Activated T-cell treated with anti-CD3 and anti-CD28 coated beads, Interleukin-2, amount 50 U/mL, for 72 hours (primary cell): ENCODE data around the gene TAF7L. TPM values are rescaled to one million over a fixed set of nuclear protein-coding genes. Genes with fewer than 3 reads are reported as not detected.
"Not testable (repeated sequence)": the region's sequence is repeated elsewhere in the genome, so short reads cannot be mapped to it uniquely, and the experiment has no call there.

Experiments
- ATAC-seq, 2 donors: fragments of 150-1000 bp; cut with Tn5 transposase; replicated peaks in 1 of 2; 2 replicates each; pipeline ENCODE4 v1.10.0; 2021; ENCODE audit warnings: moderate library complexity in 2 of 2, mild to moderate bottlenecking in 1 of 2
- DNase-seq, 2 donors: peaks; one replicate each; pipeline ENCODE4 v3.0.0; 2021 to 2022; ENCODE audit warnings: mixed read lengths in 1 of 2
- H3K27ac Mint-ChIP-seq: one replicate; pipeline ENCODE4 v1.8.0; 2022; ENCODE audit warnings: mild to moderate bottlenecking, moderate library complexity, mixed read lengths
- H3K27me3 Mint-ChIP-seq: one replicate; pipeline ENCODE4 v1.8.0; 2022; ENCODE audit warnings: low read depth, mixed read lengths
- H3K36me3 Mint-ChIP-seq, 2 donors: one replicate each; pipeline ENCODE4 v1.8.0; 2022; ENCODE audit warnings: mixed read lengths in 2 of 2, mild to moderate bottlenecking in 1 of 2; ENCODE audit not compliant: insufficient read depth in 2 of 2
- H3K4me1 Mint-ChIP-seq: one replicate; pipeline ENCODE4 v1.8.0; 2022; ENCODE audit warnings: low read depth, mixed read lengths
- H3K4me3 Mint-ChIP-seq, 2 donors: one replicate each; pipeline ENCODE4 v1.8.0; 2022; ENCODE audit warnings: mild to moderate bottlenecking in 2 of 2, mixed read lengths in 2 of 2, moderate library complexity in 2 of 2
- H3K9me3 Mint-ChIP-seq, 2 donors: one replicate each; pipeline ENCODE4 v1.8.0; 2022; ENCODE audit warnings: mixed read lengths in 2 of 2
- total RNA-seq, 2 donors: library from RNA; stranded (reverse); gene quantifications; one replicate each; pipeline ENCODE4 v1.2.3, GENCODE V29; 2022

TAF7L gene, protein sequence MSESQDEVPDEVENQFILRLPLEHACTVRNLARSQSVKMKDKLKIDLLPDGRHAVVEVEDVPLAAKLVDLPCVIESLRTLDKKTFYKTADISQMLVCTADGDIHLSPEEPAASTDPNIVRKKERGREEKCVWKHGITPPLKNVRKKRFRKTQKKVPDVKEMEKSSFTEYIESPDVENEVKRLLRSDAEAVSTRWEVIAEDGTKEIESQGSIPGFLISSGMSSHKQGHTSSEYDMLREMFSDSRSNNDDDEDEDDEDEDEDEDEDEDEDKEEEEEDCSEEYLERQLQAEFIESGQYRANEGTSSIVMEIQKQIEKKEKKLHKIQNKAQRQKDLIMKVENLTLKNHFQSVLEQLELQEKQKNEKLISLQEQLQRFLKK
- not detected for total RNA-seq

DNA sequence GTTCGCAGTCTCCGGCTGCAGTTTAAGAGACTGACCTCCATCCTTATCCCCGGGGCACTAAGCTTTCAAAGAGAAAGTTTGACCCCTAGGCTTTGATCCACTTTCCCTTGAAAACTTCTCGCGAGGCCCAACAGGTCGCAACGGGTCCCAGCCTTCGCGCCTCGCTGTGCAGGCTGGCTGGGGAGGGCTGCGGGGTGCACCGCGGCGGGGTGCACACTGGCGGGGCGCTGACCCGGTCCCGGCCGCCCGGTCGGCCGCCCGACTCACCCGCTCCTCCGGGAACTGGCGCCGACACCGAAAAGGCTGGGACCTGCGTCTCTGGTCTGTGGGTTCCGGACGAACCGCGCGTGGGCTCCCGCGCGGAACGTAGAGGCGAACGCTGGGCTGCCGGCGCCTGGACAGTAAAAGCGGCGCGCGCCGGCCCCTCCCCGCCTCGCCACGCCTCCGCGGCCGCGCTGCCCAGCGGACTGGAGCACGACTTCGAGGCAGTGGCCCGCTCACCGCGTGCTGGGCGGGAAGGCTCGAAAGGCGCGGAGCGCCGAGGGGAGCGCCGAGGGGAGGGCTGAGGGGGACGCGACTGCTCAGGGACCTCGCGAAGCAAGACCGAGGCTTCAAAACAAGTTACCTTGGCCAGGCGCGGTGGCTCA, at the start of gene TAF7L:
Gene TAF7L, minus strand, starts transcription at position 378 of the 647 bp plus-strand sequence. CDS start 3,791 bp downstream, outside the sequence.
- H3K4me3 Mint-ChIP-seq, result no peak within 1 kb of the TSS
- no peak for ATAC-seq

DNA sequence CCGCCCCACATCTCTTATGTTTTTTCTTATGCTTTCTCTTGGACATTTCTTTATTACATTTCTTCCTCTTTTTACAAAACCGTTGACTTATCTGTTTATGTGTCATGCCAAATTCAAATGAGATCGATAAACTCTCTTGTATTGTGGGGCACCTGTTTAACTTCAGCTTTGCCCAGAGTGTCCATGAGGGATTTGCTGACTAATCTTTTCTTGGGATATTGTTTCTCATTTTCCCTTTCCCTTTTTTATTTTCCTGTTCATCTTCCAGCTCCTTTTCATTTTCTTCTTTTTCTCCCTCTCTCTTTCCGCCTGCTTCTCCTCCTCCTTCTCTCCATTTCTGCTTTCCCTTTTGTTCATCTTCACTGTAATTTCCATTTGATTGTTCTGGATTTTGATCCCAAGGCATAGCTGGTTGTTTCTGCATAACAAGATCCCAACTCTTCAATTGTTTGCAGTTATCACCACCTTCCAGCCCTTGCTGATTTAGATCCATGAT, 46.7 kb upstream of the TAF7L start:
- Mint-ChIP-seq H3K4me1 (no peaks in the 10 kb centered on the region), H3K27me3 (no peaks in the 10 kb centered on the region), H3K27ac (no peak overlapping the region), H3K4me3 (no peak overlapping the region), H3K9me3 (no peaks in the 10 kb centered on the region), H3K36me3 (no peaks in the 10 kb centered on the region)
- DNase-seq (no peak), ATAC-seq (no peak)

More for the DNA sequence above, at the start of gene TAF7L:
- H3K4me1 Mint-ChIP-seq, result no peaks in the 10 kb centered on the region
- H3K27ac Mint-ChIP-seq, result no peak within 1 kb of the TSS
- DNase-seq, result no peak
- no peaks in the 10 kb centered on the region for H3K9me3 Mint-ChIP-seq
- H3K27me3 Mint-ChIP-seq, result peaks cover 16% of the 10 kb centered on the region
- H3K36me3 Mint-ChIP-seq, result no peaks in the 10 kb centered on the region

DNA sequence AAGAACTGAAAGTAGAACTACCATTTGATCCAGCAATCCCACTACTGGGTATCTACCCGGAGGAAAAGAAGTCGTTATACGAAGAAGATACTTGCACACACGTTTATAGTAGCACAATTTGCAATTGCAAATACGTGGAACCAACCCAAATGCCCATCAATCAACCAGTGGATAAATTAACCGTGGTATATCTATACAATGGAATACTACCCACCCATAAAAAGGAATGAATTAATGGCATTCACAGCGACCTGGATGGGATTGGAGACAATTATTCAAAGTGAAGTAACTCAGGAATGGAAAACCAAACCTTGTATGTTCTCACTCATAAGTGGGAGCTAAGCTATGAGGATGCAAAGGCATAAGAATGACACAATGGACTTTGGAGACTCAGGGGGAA, 43.2 kb upstream of the TAF7L start:
- DNase-seq, H3K27me3 Mint-ChIP-seq, H3K4me1 Mint-ChIP-seq, H3K36me3 Mint-ChIP-seq, H3K27ac Mint-ChIP-seq, H3K4me3 Mint-ChIP-seq, H3K9me3 Mint-ChIP-seq, ATAC-seq: not testable (repeated sequence)

DNA sequence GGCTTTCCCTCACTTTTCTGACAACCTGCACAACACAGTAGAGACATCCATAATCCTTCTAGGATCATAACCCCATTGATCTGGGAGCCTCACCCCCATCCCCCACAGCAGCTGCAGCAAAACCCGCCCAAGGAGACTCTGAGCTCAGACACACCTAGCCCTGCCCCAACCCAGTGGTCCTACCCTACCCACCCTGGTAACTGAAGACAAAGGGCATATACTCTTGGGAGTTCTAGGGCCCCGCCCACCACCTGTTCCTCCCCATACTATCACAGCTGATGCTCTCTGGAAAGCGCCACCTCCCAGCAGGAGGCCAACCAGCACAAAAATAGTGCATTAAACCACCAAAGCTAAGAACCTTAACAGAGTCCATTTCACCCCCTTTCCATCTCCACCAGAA, 35.5 kb upstream of the TAF7L start:
- not testable (repeated sequence) for ATAC-seq, H3K4me1 Mint-ChIP-seq, H3K4me3 Mint-ChIP-seq, DNase-seq, H3K9me3 Mint-ChIP-seq, H3K27ac Mint-ChIP-seq, H3K36me3 Mint-ChIP-seq
- peaks cover 20% of the 10 kb centered on the region for H3K27me3 Mint-ChIP-seq

DNA sequence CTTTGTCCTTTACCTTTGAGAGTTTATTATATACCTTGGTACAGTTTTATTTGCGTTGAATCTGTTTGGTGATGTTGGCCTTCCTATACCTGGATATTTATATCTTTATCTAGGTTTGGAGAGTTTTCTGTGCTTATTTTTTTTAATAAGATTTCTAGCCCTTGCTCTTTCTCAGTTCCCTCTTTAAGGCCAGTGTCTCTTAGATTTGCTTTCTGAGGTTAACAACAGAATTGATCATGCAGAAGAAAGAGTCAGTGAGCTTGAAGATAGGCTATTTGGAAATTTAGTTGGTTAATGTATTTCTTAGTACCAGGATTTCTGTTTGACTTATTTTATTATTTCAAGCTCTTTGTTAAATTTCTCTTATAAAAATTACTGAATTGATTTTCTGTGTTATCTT, 12.7 kb upstream of the TAF7L start:
- Mint-ChIP-seq H3K36me3 (no peaks in the 10 kb centered on the region), H3K4me3 (no peak overlapping the region), H3K4me1 (no peaks in the 10 kb centered on the region), H3K27ac (no peak overlapping the region), H3K9me3 (no peaks in the 10 kb centered on the region), H3K27me3 (peaks cover 17% of the 10 kb centered on the region)
- ATAC-seq, result no peak
- no peak for DNase-seq

DNA sequence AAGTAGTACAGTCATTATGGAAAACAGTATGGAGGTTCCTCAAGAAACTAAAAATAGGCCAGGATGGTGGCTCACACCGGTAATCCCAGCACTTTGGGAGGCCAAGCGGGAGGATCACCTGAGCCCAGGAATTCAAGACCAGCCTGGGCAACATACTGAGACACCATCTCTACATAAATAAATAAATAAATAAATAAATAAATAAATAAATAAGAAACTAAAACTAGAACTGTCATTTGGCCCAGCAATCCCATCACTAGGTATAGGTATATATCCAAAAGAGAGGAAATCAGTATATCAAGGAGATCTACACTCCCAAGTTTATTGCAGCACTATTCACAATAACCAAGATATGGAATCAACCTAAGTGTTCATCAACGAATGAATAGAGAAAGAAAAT, 4.5 kb upstream of the TAF7L start:
- not testable (repeated sequence) for H3K9me3 Mint-ChIP-seq, H3K27ac Mint-ChIP-seq
- H3K27me3 Mint-ChIP-seq, result peaks cover 16% of the 10 kb centered on the region

DNA sequence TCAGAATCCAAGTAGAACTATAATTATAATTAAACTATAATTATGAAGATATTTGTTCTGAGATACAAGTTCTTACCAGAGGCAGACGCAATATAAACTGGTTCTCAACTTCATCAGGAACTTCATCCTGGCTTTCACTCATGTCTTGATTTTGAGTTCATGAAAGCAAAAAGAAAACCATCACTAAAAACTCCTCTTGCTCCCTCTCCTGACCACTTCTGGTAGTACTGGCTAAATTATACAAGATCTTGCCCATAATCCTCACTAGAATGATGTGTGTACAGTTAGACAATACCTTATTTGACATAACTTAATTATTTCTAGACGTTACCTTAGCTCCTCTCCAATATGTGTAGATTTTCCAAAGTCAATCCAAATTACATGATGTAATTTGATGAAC, 3.7 kb downstream of the TAF7L start:
- Mint-ChIP-seq H3K4me1 (no peaks in the 10 kb centered on the region), H3K36me3 (no peaks in the 10 kb centered on the region), H3K27ac (no peak overlapping the region), H3K27me3 (peaks cover 17% of the 10 kb centered on the region), H3K4me3 (no peak overlapping the region), H3K9me3 (no peaks in the 10 kb centered on the region)
- peak; percentile 1 to 16 for DNase-seq
- ATAC-seq, result peak in 1 of 2 donors; percentile 45

More for the DNA sequence above, 4.5 kb upstream of the TAF7L start:
- ATAC-seq, H3K4me3 Mint-ChIP-seq, DNase-seq, H3K4me1 Mint-ChIP-seq, H3K36me3 Mint-ChIP-seq: not testable (repeated sequence)

DNA sequence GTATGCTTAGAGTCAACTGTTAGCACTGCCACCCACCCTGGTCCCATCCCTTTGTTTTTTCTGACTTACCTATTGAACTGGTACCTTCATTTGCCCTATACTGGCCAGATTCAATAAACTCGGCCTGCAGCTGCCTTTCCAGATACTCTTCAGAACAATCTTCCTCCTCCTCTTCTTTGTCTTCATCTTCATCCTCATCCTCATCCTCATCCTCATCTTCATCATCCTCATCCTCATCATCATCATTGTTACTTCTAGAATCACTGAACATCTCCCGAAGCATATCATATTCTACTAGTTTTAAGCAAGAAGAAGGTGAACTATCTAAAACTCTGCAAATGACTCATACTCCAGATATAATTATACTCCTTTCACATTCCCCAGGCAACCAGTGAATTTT, 14.9 kb downstream of the TAF7L start:
- Mint-ChIP-seq H3K4me3 (no peak overlapping the region), H3K27ac (no peak overlapping the region), H3K9me3 (no peaks in the 10 kb centered on the region), H3K36me3 (no peaks in the 10 kb centered on the region), H3K4me1 (no peaks in the 10 kb centered on the region), H3K27me3 (peaks cover 13% of the 10 kb centered on the region)
- DNase-seq (no peak), ATAC-seq (no peak)

DNA sequence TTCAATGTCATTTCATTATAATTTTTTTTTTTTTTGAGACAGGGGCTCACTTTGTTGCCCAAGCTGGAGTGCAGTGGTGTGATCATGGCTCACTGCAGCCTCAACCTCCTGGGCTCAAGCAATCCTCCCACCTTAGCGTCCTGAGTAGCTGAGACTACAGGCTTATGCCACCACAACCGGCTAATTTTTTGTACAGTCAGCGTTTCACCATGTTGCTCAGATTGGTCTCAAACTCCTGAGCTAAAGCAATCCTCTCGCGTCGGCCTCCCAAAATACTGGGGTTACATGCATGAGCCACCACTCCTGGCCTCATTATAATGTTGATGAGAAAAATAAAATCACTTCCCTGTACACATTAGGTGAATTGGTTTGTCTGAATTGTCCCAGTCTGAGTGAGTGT, 16.9 kb downstream of the TAF7L start:
- H3K4me3 Mint-ChIP-seq, result no peak overlapping the region

DNA sequence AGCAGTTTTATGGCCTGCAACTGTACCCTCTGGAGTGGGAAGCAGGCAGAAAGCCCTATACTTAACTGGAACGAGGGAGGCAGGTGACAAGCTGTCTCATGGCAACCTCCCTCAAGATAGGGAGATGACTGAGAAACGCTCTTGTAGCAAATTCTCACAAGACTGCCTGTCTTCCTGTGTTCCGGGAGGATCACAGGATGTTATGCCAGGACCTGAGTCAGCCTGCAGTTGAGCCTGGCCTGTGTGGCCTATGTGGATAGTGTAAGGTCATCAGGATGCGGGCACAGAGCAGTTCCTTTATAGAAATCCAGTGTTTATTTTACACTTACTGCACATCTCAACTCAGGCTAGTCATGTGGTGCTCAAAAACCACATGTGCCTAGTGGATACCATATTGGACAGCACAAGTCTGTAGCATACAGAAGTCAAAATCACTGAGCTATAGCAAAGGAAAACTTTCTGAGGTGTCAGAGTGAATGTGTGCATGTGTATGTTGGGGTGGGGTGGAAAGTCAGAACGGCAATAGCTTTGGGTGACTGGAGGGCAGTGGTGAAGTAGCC, 25.2 kb downstream of the TAF7L start:
- ATAC-seq (no peak), DNase-seq (no peak)
- Mint-ChIP-seq H3K27ac (no peak overlapping the region), H3K27me3 (peaks cover 22% of the 10 kb centered on the region), H3K4me1 (no peaks in the 10 kb centered on the region), H3K36me3 (no peaks in the 10 kb centered on the region), H3K9me3 (no peaks in the 10 kb centered on the region), H3K4me3 (no peak overlapping the region)

More for the DNA sequence above, 16.9 kb downstream of the TAF7L start:
- H3K27me3 Mint-ChIP-seq, result peaks cover 15% of the 10 kb centered on the region
- H3K4me1 Mint-ChIP-seq, result no peaks in the 10 kb centered on the region
- H3K27ac Mint-ChIP-seq, result no peak overlapping the region
- ATAC-seq (no peak), DNase-seq (no peak)
- H3K9me3 Mint-ChIP-seq, result no peaks in the 10 kb centered on the region
- no peaks in the 10 kb centered on the region for H3K36me3 Mint-ChIP-seq

DNA sequence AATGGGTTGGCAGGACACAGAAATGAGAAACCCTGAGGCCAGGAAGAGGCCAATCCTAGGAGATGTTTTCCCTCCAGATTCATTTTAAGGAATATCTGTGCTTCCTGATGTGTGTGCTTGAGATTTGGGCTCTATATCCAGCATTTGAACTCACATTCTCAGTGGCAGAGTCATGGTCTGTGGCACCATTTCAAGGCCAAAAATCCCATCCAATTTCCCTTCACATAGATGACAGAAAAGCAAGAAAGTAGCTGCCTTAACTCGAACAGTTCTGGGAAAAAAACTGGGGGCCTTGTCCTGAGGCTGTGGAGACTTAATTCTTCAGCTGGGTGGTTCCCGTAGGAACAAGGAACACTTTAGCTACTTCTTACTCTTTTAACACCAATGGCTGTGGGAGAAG, 27.4 kb downstream of the TAF7L start:
- H3K27ac Mint-ChIP-seq, result no peak overlapping the region
- H3K4me1 Mint-ChIP-seq, result no peaks in the 10 kb centered on the region
- no peak overlapping the region for H3K4me3 Mint-ChIP-seq
- peaks cover 16% of the 10 kb centered on the region for H3K27me3 Mint-ChIP-seq
- DNase-seq (no peak), ATAC-seq (no peak)
- no peaks in the 10 kb centered on the region for H3K9me3 Mint-ChIP-seq
- H3K36me3 Mint-ChIP-seq, result no peaks in the 10 kb centered on the region

DNA sequence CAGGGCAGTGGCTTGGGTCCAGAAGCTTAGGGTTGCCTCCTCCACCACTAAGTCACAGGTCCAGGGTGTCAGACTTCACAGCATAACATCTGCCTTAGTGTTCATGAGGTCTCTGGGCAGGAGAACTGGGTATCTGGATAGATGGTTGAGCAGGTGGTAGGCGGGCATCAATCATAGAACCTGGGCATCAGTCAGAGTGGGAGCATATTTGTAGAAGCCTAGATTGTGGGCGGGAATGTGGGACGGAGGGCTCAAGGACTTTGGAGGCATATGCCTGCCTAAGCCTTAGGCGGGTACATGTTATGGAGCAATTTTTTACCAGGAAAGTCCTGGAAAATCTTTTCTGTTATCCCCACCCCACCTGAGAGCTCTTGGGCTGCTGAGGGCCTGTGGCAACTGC, 28.5 kb downstream of the TAF7L start:
- no peak for DNase-seq

DNA sequence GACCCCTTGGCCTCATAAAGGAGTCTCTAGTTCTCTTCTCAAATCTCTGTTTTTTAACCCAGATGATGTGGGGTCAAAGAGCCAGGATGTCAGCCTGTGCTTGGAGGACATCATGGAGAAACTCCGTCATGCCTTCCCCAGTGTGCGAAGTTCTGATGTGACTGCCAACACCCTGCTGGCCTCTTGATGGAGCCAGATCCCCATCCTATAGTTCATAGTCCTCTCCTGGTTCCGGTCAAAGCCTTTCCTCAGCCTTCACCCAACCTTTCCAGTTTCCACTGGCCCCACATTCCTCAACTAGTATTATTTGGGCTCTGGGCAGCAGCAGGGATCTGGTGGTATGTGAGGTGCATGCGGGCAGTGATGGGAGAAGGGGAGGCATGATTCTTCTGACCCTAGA, 30.7 kb downstream of the TAF7L start:
- DNase-seq (no peak), ATAC-seq (no peak)
- Mint-ChIP-seq H3K9me3 (no peaks in the 10 kb centered on the region), H3K27ac (no peak overlapping the region), H3K36me3 (no peaks in the 10 kb centered on the region), H3K4me3 (no peak overlapping the region), H3K27me3 (peaks cover 16% of the 10 kb centered on the region), H3K4me1 (peaks cover 5% of the 10 kb centered on the region)

More for the DNA sequence above, 28.5 kb downstream of the TAF7L start:
- peaks cover 2% of the 10 kb centered on the region for H3K4me1 Mint-ChIP-seq
- H3K27ac Mint-ChIP-seq, result no peak overlapping the region
- peaks cover 16% of the 10 kb centered on the region for H3K27me3 Mint-ChIP-seq
- H3K36me3 Mint-ChIP-seq, result no peaks in the 10 kb centered on the region
- ATAC-seq, result no peak
- H3K9me3 Mint-ChIP-seq, result no peaks in the 10 kb centered on the region
- H3K4me3 Mint-ChIP-seq, result no peak overlapping the region
